PC-3 (cell line): ENCODE results near the gene MATN1.

ENCODE experiments used
- CTCF ChIP-seq: fragments of 300-600 bp; sonication (generic); conservative IDR thresholded peaks from 2 replicates; pipeline ENCODE4 v1.5.1; 2017; ENCODE audit warnings: antibody characterized with exemption, low read depth, mild to moderate bottlenecking, low read length
- EZH2 ChIP-seq: fragments of 300-600 bp; sonication (generic); IDR thresholded peaks from one replicate; pipeline ENCODE4 v1.6.1; 2017; ENCODE audit warnings: antibody characterized with exemption, mild to moderate bottlenecking, low read length; ENCODE audit not compliant: unreplicated experiment
- EZH2phosphoT487 ChIP-seq: fragments of 300-600 bp; sonication (generic); IDR thresholded peaks from 2 replicates; pipeline ENCODE4 v1.6.1; 2018; ENCODE audit warnings: mild to moderate bottlenecking, antibody characterized with exemption, low read length, borderline replicate concordance

DNA sequence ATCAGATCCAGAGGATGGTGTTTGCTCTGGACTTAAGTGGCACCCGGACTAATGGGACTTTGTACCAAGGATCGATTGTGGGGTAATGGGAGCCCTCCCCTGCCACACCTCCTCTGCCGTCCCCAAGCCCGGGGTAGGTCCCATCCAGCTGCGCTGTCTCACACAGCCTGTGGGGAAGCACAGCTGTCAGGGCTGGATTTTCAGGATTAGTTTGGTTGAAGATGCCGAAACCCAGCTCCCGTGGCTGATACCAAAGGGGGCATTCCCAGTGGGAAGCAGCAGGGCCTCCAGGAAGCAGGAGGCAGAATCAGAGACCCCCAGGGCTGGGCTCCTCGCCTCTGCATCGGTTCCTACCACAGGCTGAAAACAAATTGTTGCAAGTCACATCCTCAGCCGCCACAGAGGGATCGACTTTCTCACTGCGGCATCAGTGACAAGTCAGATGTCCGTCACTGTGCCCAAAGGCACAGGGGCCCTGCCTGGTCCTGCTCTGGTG lies 59.7 kb downstream of the MATN1 start:
- TF ChIP-seq CTCF (no peak), EZH2phosphoT487 (no peak), EZH2 (no peak)
